GM12892 (cell line): Measurements from ENCODE around the gene ADAT3.
"Not testable (repeated sequence)": the region's sequence is repeated elsewhere in the genome, so short reads cannot be mapped to it uniquely, and the experiment has no call there.

ENCODE experiments used
- DNase-seq: peaks from one replicate; pipeline ENCODE4 v3.0.0; 2011; ENCODE audit not compliant: insufficient read length
- FAIRE-seq: peaks from 2 replicates; lab custom pipeline; 2011; peaks lifted over from hg19 to GRCh38; lab: Jason Lieb, UNC
- POLR2A ChIP-seq: IDR thresholded peaks from 2 replicates; pipeline ENCODE4 v1.6.1; 2011; ENCODE audit warnings: low read depth, low read length, control low read depth
- POLR2AphosphoS5 ChIP-seq: IDR thresholded peaks from 2 replicates; pipeline ENCODE4 v1.6.1; 2011; ENCODE audit warnings: low read depth, low read length, control low read depth
- TAF1 ChIP-seq: IDR thresholded peaks from 2 replicates; pipeline ENCODE4 v1.6.1; 2011; ENCODE audit warnings: low read depth, mild to moderate bottlenecking, control low read depth, low read length, borderline replicate concordance

ADAT3 gene

DNA sequence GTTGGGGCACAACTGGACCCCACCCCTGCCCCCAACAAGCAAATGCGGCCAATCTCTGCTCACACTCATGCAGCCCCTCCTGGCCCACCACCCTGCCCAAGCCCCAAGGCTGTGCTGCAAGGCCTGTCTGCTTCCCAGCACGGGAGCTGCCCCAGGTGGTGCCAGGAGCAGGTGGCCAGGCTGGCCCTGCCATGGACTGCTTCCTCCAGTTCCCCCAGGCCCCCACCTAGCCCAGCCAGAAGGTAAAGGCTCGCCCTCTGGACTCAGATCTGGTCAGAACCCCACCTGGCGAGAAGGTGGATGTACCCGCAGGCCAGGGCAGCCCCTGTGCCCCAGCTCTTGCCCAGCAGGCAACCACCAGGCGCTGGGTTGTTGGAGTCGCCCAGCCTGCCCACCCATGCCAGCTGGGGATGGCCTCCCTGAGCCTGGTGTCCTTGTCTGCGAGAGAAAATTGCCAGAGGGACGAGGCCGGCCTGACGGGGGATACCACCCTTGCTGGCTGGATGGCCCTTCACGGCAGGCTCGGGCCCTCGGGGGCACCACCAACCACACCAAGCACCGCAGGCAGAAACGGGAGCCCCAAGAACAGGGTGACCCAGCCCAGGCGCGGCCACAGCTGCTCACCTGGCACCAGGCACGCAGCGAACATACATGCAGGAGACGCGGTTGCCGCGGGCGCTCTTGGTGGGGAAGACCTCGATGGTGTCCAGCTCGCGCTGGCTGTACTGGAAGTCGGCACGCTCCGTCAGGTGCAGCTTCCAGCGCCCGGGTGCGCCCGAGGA is 24.4 kb upstream of the ADAT3 start:
- TF ChIP-seq TAF1 (no peak), POLR2AphosphoS5 (no peak)
- FAIRE-seq: no peak
- DNase-seq: no peak

DNA sequence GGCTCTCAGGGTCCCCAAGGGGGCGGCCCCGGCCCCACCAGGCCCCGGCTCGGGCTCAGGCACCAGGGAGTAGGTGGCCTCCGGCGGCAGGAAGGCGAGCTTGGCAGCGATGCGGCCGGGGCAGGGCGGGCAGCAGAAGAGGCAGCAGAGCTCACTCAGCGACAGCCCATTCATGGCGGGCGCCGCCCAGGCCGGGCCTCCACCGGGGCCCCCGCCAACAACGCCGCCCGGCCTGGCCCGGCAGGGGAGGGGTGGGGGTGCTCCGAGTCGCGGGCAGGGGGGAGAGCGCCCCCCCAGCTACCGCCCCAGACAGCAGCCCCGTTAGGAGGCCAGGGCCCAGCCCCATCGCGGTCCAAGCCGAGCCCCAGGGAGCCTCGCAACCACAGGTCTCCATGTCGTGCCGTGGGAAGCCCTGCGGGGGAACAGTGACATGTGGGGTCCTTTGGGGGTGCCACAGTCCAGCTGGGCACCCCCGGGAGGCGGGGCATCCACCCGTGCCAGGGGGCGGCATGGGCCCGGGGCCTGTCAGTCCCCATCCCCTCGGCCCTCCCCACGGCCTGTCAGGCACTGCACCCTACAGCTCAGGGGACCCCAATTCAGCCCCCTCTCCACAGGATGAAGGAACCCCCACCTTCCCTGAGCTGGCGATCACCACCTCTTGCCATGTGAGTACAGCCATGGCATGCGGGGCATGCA is 23.7 kb upstream of the ADAT3 start:
- not testable (repeated sequence) for FAIRE-seq, DNase-seq

DNA sequence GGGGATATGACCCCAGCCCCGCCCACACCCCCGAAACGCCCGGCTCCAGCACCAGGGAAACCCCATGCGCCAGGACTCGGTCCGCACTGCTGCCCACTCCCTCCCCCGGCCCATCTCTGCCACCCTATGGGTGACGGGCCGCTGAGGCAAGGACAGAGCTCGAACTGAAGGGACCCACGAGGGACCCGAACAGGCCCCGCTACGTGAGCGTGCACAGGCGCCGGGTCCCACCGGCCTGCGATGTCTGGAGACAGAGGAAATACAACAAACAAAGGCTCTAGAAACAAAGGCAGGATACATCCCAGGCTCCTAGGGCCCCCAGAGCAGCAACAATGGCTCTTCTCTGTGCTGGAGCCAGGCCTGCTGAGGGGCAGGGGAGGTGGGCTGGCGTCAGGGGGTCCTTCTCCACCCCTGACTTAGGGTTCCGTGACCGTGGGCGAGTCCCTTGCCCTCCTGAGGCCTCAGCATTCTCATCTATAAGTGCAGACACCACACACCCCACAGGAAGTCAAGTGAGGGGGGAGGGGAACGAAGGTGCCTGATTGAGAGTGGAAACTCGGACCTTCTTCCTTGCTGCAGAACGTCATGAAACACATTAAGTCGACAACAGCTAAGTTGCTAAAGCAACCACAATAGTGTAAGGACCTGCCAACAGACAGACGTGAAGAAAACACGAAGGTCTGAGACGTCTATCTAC is 23.0 kb upstream of the ADAT3 start:
- DNase-seq (no peak), FAIRE-seq (no peak)
- TF ChIP-seq POLR2A: no peak
- TF ChIP-seq TAF1: no peak
- TF ChIP-seq POLR2AphosphoS5: no peak

DNA sequence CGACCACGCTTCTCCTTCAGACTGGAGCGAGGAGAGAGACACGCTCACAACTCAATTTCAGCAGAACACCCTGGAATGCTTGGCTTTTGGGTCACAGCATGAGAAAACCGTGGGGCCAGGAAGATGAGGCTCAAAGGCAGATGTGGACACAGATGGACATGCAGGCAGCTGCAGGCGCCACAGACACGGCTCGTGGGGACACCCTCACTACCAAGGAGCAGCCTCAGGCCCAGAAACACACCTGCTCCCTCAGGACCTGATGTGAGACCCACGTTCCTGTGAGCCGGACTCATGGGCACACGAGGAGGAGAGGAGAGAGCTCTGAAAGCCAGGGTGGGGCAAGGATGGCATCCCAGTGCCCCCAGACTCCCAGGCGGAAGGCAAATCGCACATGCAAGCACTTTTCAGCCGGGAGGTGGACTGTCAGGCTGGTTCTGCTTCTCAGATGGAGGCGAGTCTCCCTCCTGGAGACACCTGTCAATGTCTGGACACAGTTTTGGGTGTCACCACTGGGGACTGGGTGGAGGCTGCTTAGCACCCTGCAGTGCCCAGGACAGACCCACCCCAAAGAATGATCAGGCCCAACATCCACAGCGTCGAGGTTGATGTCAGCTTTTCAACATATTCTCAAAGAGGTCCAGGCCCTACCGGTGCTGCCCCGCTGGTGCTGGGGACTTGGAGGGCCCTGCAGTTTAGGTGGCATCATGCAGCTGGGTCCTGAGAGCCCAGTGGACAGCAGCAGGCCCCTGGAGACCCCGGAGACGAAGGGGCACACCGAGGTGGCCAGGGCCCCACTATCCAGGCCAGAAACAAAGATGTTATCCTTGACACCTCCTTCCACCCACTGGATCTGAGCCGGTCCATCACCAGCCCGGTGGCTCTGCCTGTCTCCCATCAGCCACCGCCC is 22.2 kb upstream of the ADAT3 start:
- TF ChIP-seq TAF1 (no peak), POLR2A (no peak), POLR2AphosphoS5 (no peak)
- FAIRE-seq (no peak), DNase-seq (no peak)

DNA sequence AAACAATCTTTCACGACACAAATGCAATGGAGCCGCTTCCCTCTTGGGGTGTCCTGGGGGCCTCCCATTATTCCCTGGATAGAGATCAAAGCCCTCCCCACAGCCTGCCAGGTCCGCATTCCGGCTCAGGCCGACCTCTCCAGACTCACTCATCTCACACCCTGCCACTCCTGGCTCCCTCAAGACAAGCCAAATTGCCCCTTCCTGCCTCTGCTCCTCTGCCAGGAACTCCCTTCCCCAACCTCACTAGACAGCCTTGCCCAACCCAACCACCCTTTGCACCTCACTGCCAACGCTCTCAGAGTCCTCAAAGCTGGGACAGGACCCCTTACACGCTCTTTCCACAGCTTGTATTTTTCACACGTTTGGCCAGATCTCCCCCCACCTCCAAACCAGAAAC is 21.4 kb upstream of the ADAT3 start:
- no peak for TF ChIP-seq POLR2A
- no peak for TF ChIP-seq TAF1
- TF ChIP-seq POLR2AphosphoS5: no peak
- DNase-seq: no peak
- no peak for FAIRE-seq

DNA sequence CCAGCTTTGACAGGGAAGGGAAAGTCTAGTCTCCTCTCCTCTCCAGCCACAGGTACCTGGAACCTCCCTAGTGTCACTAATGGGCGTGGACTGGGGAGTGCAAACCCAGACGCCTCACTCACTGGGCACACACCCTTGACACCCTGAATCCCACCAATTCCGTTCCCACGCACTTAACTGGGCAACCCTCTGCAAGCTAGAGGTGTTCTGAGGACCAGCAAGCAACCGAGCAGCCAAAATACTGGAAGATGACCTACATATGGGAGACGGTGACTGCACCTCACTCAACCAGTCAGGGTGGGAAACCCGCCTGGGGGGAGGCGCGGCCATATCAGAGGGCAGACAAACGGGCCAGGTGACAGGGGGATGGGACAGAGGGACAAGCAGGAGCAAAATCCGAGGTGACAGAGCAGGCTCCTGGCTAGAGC is 20.9 kb upstream of the ADAT3 start:
- TF ChIP-seq POLR2A: no peak
- DNase-seq (no peak), FAIRE-seq (peak; percentile 90)

DNA sequence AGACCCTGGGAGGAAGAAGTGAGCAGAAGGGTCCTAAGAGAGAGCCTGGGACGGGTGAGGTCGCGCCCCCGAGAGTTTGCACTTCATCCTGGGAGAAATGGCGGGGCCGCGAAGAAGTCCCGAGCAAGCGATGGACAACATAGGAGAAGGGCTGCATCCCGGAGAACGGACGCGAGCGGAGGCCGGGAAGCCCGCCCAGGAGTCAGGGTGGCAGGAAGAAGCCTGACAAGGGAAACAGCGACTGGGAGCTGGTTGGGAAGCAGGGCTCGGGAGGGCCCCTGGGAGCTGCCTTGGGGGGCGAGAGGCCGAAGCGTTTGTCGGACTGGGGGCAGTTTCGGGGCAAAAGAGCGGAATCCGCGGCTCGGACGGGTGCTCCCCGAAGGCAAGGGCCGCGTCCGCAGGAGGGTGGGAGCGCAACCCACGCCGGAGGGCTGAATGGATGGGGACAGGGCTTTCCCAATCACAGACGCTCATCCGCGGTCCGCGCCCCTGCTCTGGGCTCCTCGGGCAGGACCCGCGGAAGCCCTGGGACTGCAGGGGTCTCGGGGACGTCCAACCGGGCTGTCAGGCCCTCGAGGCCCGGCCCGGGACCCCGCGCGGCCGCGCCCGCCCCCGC is 20.4 kb upstream of the ADAT3 start:
- DNase-seq (no peak), FAIRE-seq (no peak)
- TF ChIP-seq POLR2A (0 out of 2 replicates have a peak, but pooled peaks have one; percentile 41), POLR2AphosphoS5 (no peak)

DNA sequence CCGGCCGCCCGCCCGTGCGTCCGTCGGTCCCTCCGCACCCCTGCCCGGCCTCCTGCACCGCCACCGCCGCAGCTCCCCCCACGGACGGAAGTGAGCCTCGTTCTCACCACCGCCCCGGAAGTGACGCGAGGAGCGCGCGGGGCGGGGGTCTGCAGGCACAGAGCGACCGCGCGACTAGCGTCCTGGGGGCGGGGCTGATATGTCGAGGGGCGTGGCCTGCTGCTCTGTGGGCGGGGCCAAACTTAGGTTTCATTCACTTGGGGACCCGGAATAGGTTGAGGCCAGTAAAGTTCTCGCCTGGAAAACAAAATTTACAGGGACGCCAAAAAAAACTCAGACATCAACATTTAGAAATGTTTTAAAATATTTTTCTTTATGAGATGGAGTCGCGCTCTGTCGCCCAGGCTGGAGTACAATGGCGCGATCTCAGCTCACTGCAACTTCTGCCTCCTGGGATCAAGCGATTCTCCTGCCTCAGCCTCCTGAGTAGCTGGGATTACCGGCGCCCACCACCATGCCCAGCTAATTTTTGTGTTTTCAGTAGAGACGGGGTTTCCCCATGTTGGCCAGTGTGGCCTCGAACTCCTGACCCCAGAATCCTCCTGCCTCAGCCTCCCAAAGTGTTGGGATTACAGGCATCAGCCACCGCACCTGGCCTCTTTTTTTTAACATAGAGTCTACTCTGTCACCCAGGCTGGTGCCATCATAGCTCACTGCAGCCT is 19.6 kb upstream of the ADAT3 start, which contains the start of gene ABHD17A:
TSS of gene ABHD17A (minus strand) at position 99 of the 722 bp plus-strand sequence. CDS start 3,930 bp downstream, outside the sequence.
- TF ChIP-seq POLR2A: peak; percentile 42; the same call in 1 of the 2 replicates
- FAIRE-seq: peak; percentile 94
- DNase-seq: peak; percentile 95

DNA sequence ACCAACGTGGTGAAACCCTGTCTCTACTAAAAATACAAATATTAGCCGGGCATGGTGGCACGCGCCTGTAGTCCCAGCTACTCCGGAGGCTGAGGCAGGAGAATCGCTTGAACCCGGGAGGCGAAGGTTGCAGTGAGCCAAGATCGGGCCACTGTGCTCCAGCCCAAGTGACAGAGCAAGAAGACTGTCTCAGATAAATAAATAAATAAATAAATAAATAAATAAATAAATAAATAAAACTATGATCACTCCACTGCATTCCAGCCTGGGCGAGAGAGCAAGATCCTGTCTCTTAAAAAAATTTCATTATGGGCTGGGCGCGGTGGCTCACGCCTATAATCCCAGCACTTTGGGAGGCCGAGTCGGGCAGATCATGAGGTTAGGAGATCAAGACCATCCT is 18.8 kb upstream of the ADAT3 start:
- DNase-seq, FAIRE-seq: not testable (repeated sequence)

DNA sequence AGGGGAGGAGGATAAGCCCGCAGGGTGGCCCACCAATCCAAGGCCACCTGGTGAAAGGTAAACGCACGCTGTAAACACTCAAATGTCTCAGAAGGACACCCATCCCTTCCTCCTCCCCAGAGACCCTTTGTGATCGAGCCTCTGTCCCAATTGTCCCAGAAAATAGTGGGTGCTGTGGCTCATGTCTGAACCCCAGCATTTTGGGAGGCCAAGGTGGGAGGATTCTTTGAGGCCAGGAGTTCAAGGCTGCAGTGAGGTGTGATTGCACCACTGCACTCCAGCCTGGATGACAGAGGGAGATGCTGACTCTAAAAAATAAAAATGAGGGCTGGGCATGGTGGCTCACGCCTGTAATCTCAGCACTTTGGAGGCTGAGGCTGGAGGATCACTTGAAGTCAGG is 16.8 kb upstream of the ADAT3 start:
- TF ChIP-seq TAF1: no peak
- TF ChIP-seq POLR2A: no peak
- no peak for TF ChIP-seq POLR2AphosphoS5
- FAIRE-seq (no peak), DNase-seq (no peak)
